ENCODE data around the gene CTDP1.

- TF ChIP-seq TAF1 (IDR thresholded peaks at IDR 0.05; ENCODE audit: borderline replicate concordance, insufficient read depth, low read length): no peak
- no peak for TF ChIP-seq SIN3A (IDR thresholded peaks at IDR 0.05; ENCODE audit: borderline replicate concordance, insufficient read depth, low read length)
- no peak for TF ChIP-seq POLR2AphosphoS5 (IDR thresholded peaks at IDR 0.05; ENCODE audit: low read depth, low read length)
- no peak for TF ChIP-seq REST (IDR thresholded peaks at IDR 0.05; ENCODE audit: insufficient read depth in 1 of 2, low read depth in 2 of 2, low read length in 2 of 2)
- TF ChIP-seq FOXP2 (optimal IDR thresholded peaks at IDR 0.05; ENCODE audit: borderline replicate concordance, extremely low read depth, extremely low read length, insufficient read depth): no peak
Measured at GRCh38 chr18:79749251-79750191, 69.9 kb downstream of the CTDP1 start.
